ENCODE results near the gene OPTN. TPM values are rescaled to one million over a fixed set of nuclear protein-coding genes. Genes with fewer than 3 reads are reported as not detected.

OPTN gene
- polyA plus RNA-seq, 3 donors, result 1.4 to 3.7 (median 2.6) TPM

- Mint-ChIP-seq H3K36me3 (peaks cover 0 to 6% of the 10 kb centered on the region in 2 donors), H3K27ac (peak overlapping the region in 1 of 7 donors; percentile 57)
- H3K4me1 ChIP-seq (ENCODE audit: control insufficient read depth in 1 of 2, insufficient read depth in 2 of 2, low read length in 2 of 2), result peaks cover 15 to 16% of the 10 kb centered on the region in 2 donors
Observed at GRCh38 chr10:13113544-13113943, 13.6 kb downstream of the OPTN start.

More at GRCh38 chr10:13113544-13113943, 13.6 kb downstream of the OPTN start:
- TF ChIP-seq CTCF (IDR thresholded peaks at IDR 0.05), result no peak
- H3K4me2 ChIP-seq (replicated peaks; ENCODE audit: extremely low read depth, low read length, poor library complexity, severe bottlenecking), result no peak overlapping the region
- 96% methylated on average over 3 of the region's 6 CpGs for WGBS (ENCODE audit: insufficient coverage)
- H3K27me3 Mint-ChIP-seq (ENCODE audit: low read depth in 3 of 3), result peaks cover 18 to 46% (median 28%) of the 10 kb centered on the region in 3 donors
- H2AFZ ChIP-seq (ENCODE audit: insufficient read depth, low read depth, low read length, poor library complexity, severe bottlenecking), result no peak overlapping the region
- no peak overlapping the region for H3K27ac ChIP-seq (ENCODE audit: low read depth in 1 of 2, low read length in 2 of 2)
- H3K36me3 ChIP-seq (replicated peaks in 1 of 2; ENCODE audit: control insufficient read depth in 1 of 2, insufficient read depth in 2 of 2, low read length in 2 of 2), result no peaks in the 10 kb centered on the region
- H3K9ac ChIP-seq (ENCODE audit: insufficient read depth, low read length, poor library complexity, severe bottlenecking), result no peak overlapping the region
- no peak overlapping the region for H3K4me3 ChIP-seq (replicated peaks in 1 of 3; ENCODE audit: low read depth in 2 of 3, low read length in 3 of 3)
- intact Hi-C loops (cut with micrococcal nuclease), result no loop called here
- no peak for DNase-seq
- no peaks in the 10 kb centered on the region for H4K20me1 ChIP-seq (ENCODE audit: insufficient read depth, low read length)
- no peaks in the 10 kb centered on the region for H3K79me2 ChIP-seq (ENCODE audit: insufficient read depth, low read length)
- peaks cover 17 to 23% of the 10 kb centered on the region in 2 donors for H3K27me3 ChIP-seq (ENCODE audit: control insufficient read depth in 2 of 2, insufficient read depth in 2 of 2, low read length in 2 of 2)
- H3K9me3 Mint-ChIP-seq, result peaks cover 0 to 8% (median 2%) of the 10 kb centered on the region in 7 donors
- H3K4me1 Mint-ChIP-seq, result peaks cover 20% of the 10 kb centered on the region
- H3K4me3 Mint-ChIP-seq, result peak overlapping the region in 1 of 2 donors; percentile 65
- H3K9me3 ChIP-seq (replicated peaks in 1 of 2; ENCODE audit: control insufficient read depth in 1 of 2, insufficient read depth in 1 of 2, low read length in 2 of 2), result no peaks in the 10 kb centered on the region
